Measurements from ENCODE around the gene PPP1R12B.

The PPP1R12B gene, protein sequence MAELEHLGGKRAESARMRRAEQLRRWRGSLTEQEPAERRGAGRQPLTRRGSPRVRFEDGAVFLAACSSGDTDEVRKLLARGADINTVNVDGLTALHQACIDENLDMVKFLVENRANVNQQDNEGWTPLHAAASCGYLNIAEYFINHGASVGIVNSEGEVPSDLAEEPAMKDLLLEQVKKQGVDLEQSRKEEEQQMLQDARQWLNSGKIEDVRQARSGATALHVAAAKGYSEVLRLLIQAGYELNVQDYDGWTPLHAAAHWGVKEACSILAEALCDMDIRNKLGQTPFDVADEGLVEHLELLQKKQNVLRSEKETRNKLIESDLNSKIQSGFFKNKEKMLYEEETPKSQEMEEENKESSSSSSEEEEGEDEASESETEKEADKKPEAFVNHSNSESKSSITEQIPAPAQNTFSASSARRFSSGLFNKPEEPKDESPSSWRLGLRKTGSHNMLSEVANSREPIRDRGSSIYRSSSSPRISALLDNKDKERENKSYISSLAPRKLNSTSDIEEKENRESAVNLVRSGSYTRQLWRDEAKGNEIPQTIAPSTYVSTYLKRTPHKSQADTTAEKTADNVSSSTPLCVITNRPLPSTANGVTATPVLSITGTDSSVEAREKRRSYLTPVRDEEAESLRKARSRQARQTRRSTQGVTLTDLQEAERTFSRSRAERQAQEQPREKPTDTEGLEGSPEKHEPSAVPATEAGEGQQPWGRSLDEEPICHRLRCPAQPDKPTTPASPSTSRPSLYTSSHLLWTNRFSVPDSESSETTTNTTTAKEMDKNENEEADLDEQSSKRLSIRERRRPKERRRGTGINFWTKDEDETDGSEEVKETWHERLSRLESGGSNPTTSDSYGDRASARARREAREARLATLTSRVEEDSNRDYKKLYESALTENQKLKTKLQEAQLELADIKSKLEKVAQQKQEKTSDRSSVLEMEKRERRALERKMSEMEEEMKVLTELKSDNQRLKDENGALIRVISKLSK

DNA sequence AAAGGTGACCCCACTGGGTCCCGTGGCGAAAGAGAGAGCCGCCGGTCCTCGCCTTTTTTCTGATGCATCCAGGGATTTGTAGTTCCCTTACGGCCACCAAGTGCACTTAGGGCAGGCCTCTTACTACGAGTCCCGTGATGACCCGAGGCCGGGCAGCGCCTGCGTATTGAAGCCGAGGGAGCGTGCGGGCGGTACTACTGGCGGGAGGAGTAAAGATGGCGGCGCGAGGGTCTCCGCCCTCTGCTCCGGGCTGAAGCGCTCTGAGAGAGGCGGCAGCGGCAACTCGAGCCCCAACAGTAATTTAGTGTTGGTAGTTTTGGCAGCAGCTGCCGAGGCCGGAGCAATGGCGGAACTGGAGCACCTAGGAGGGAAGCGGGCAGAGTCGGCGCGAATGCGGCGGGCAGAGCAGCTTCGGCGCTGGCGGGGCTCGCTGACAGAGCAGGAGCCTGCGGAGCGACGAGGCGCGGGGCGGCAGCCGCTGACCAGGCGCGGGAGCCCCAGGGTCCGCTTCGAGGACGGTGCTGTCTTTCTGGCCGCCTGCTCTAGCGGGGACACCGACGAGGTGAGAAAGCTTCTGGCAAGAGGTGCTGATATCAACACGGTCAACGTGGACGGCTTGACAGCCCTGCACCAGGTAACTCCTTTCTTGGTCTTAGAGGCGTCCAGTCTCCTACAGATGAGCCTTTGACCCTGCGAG is at the start of gene PPP1R12B:
Gene PPP1R12B (plus strand): TSS at position 191 of the 697 bp plus-strand sequence. CDS start 153 bp downstream, at position 344.
- peak; percentile 98 for DNase-seq

- DNase-seq = no peak
Observed at GRCh38 chr1:202302166-202302565, 46.3 kb upstream of the PPP1R12B start.

GRCh38 chr1:202304375-202304774 is 44.1 kb upstream of the PPP1R12B start:
- DNase-seq = no peak

GRCh38 chr1:202305168-202305567 is 43.3 kb upstream of the PPP1R12B start:
- no peak for DNase-seq

DNA sequence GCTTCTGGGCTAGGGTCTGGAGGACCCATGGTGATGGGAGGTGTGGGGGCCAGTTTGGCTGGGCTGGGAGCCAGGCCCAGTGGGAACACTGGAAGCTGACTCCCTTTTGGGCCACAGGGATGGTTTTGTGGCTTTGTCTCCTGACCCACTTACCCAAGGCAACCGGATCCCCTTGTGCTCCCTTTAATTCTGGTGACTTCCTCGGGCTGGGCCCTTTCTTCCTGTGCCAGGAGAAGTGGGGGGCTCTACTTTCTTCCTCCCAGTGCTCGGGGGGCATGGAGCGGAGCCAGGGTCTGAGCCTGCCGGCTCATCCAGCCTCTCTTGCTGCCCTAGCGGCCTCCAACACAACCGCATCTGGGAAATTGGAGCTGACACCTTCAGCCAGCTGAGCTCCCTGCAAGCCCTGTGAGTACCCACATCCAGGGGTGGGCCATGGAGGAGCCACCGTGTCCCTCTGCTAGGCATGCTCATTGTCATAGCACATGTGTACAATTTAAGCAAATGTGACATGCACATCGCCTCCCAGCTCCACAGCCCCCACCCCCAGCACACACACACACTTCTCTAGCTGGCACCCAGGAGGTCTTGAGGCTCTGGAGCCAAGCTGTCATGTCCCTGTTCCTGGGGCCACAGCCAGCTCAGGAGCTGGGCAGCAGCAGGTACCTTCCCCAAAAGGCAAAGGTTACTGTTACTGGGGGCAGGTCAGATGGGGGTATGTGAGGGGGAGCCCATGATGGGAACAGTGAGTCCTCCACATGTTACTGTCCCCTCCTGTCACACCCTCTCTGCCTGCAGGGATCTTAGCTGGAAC is 41.8 kb upstream of the PPP1R12B start:
- DNase-seq = no peak

DNA sequence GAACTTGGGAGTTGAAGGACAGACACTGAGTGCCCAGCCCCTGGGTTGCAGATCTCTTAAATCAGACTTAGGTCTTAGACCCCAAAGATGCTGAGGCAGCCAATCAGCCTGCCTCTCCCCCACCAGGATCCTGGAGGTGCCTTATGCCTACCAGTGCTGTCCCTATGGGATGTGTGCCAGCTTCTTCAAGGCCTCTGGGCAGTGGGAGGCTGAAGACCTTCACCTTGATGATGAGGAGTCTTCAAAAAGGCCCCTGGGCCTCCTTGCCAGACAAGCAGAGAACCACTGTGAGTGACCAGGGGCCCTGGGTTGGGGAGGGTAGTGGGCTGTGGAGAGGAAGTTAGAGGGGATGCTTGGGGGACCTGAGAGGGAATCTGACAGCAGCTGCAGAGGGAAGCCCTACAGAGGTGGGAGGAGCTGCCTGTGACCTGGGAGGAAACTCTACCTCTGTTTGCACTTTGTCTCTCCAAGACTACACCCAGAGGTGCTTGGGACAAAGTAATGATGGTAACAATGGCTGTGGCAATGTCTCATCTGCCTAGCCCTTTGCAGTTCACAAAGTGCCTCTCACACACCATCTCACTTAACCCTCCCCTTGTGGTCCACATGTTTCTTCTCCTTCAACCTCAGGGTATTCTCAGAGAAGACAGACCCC is 38.3 kb upstream of the PPP1R12B start:
- no peak for DNase-seq

DNA sequence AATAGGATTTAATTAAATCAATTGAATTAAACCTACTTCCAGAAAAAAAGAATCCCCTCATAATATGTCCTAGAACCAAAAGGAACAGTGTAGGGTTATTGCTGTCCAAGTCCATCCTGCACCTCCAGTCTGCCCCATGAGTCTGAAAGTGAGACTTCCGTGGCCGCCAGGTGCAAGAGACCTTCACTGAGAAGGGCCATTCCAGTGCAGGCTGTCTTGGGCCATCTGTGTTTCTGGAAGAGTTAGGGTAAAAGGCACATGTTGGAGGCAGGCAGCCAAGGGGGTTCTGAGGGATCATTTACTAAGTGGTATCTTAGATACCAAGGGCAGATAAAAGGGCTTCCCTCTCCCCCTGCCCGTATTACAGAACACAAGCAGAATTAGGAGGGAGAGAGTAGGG is 37.8 kb upstream of the PPP1R12B start:
- no peak for DNase-seq

DNA sequence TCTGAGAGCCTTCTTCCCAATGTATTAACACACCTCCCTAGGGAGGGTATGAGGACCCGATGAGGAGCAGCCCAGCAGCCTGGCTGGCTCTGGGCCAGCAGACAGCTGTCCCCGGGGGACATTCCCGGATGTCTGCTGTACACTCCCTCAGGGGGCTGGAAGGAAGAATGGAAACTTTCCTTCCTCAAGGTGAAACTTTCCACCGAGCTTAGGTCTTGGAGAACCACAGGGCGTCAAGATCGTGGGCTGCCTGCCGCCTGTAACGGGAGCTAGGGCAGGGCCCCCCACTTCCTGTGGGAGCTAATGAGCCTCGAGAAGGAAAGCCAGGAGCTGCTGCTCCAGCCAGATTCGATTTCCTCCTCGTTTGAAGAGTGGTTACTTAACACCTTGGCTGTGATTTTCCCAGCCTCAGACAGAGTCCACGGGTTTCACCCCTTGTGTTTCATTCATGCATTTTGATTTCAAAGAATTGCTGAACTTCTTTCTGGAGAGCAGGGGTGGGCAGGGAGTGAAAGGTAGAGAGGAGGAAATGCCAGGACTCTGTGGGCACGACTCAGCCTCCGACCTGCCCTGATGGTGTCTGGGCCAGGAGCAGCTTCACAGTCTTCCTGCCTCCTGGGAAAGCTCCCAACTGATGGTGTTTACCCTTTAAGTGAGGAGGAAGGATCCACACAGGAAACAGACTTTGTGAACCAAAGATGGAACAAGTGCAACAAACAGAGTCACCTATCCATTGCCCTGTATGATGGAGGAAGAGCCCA is 36.4 kb upstream of the PPP1R12B start:
- DNase-seq = no peak

GRCh38 chr1:202315576-202316168 is 32.8 kb upstream of the PPP1R12B start:
- DNase-seq = peak; percentile 65

DNA sequence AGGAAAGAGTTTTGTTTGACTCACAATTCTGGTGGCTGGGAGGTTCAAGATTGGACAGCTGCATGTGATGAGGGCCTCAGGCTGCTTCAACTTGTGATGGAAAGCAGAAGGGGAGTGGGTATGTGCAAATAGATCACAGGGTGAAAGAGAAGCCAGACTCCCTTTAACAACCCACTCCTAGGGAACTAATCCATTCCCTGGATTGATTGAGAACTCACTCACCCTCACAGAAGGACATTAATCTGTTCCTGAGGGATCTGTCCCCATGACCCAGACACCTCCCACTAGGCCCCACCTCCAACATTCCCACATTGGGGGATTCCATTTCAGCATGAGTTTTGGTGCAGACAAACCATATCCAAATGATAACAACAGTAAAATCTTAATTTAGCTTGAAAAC is 32.3 kb upstream of the PPP1R12B start:
- DNase-seq = no peak

- DNase-seq = no peak
Observed at GRCh38 chr1:202317941-202318925, 30.3 kb upstream of the PPP1R12B start.

GRCh38 chr1:202319381-202320080 is 29.0 kb upstream of the PPP1R12B start:
- no peak for DNase-seq

DNA sequence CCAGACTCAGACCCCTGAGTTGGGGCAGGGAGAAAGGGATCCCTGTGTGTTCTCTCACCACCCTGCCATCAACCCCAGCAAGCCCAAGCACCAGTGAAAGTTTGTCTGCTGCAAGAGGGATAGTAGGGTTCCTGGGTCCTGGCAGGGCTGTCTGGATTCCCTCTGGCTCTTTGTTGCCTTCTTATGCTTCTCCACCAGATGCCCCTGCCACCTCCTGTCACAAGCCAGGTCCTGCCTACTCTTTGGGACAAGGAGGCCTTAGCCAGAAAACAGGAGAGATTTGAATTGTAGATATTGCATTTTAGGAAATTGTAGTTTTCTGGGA is 28.5 kb upstream of the PPP1R12B start:
- no peak for DNase-seq

DNA sequence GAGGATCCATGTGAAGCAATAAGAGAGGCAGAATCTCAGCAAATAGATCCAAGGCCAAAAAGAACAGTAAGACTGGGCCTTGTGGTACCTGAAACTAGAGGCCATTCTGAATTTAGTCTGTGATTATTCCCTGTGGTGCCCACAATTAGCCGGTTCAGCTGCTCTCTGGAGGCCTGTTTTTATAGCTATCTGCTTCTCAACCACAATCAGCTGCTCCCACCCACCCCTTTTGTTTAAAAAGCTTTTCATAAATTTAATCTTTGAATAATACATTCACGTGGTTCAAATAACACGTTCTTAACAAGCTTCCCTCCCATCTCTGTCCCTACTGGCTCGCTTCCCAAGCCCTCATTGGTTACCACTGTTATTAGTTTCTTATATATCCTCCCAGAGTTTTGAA is 24.8 kb upstream of the PPP1R12B start:
- DNase-seq = no peak

DNA sequence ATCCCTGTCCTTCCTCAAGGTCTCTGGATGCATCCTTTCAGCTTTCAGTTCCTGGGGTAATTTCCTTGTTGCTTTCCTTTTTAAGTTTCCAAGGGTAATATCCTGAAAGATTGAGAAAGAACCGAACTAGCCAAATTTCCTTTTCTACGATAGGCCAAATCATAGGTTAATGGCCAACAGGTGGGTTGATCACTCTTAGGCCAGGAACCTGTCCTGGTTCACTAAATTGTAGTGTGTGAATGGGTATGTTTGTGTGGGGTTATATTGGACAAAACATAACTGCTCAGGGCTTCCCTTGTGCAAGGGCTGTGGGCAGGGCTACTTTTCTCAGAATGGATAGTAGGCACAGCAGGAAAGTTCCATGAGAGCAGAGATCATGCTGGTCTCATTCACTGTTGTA is 23.9 kb upstream of the PPP1R12B start:
- no peak for DNase-seq

- DNase-seq = no peak
Observed at GRCh38 chr1:202329891-202330290, 18.6 kb upstream of the PPP1R12B start.

DNA sequence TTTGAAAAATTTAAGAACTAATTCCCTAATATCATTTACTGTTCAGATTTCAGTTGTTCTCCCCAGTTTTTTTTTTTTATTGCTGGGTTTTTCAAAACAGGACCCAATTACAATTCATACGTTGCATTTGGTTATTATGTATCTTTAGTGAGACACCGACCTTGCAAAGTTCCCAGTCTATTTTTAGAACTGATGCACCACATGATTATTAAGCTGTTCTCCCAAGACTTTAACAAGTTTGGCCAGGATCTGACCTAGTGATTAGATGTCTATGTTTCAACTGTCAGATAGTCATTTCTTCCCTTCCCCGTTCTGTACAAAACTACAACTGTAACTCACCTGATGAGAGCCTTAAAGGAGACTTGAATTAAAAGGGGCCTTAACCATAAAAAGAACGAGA is 14.6 kb upstream of the PPP1R12B start:
- no peak for DNase-seq

DNA sequence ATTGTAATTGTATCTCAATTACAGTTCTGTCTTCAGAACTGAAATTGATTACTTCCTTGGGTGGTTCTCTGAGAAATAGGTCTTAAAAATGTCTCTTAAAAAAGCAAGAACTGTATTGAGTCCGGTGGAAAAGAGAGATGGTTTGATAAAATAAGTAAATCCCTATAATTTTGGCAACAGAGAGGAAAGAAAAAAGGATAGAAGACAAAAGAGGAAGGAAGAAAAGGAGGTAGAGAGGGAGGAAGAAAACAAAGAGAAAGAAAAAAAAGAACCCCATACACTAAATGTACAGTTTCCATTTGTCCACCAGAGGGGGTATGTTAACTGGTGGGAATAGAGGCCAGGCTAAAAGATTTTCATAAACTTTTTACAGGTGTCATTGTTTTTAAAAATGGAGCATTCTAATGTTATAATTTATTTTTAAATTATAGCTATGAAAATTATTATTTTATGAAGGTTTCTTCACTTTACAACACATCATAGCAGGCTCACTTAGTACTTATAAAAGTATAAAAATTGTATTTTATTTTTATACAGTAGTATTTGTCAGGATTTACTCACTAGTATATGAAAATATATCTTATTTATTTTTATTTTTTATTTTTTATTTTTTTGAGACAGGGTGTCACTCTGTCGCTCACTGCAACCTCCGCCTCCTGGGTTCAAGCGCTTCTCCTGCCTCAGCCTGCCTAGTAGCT is 4.7 kb upstream of the PPP1R12B start:
- DNase-seq = peak; percentile 45
